NCI-H446 (cell line): ENCODE measurements around the gene METTL14.

Experiments
- DNase-seq, 2 experiments: peaks; one replicate each; lab custom pipeline; 2025; lab: John Stamatoyannopoulos, UW

METTL14 gene

GRCh38 chr4:118734491-118735205 is 49.5 kb downstream of the METTL14 start:
- no peak for DNase-seq

GRCh38 chr4:118736900-118737299 is 51.7 kb downstream of the METTL14 start:
- DNase-seq = no peak

- no peak for DNase-seq
Observed at GRCh38 chr4:118738090-118738489, 52.9 kb downstream of the METTL14 start.

- no peak for DNase-seq
Observed at GRCh38 chr4:118739022-118739713, 54.0 kb downstream of the METTL14 start.

- peak in 1 of 2 experiments; percentile 44 for DNase-seq
Observed at GRCh38 chr4:118740869-118741268, 55.7 kb downstream of the METTL14 start.

- DNase-seq = no peak
Observed at GRCh38 chr4:118741301-118741855, 56.2 kb downstream of the METTL14 start.

GRCh38 chr4:118742050-118742449 is 56.9 kb downstream of the METTL14 start:
- DNase-seq = no peak

- no peak for DNase-seq
Observed at GRCh38 chr4:118743867-118744266, 58.7 kb downstream of the METTL14 start.

GRCh38 chr4:118745357-118745756 is 60.2 kb downstream of the METTL14 start:
- DNase-seq = no peak

- no peak for DNase-seq
Observed at GRCh38 chr4:118746251-118746919, 61.2 kb downstream of the METTL14 start.

GRCh38 chr4:118749347-118749988 is 64.3 kb downstream of the METTL14 start:
- DNase-seq = no peak

- DNase-seq = no peak
Observed at GRCh38 chr4:118751629-118752323, 66.6 kb downstream of the METTL14 start.

- DNase-seq = no peak
Observed at GRCh38 chr4:118752551-118752950, 67.4 kb downstream of the METTL14 start.

GRCh38 chr4:118753096-118753495 is 67.9 kb downstream of the METTL14 start:
- no peak for DNase-seq

- no peak for DNase-seq
Observed at GRCh38 chr4:118753685-118754084, 68.5 kb downstream of the METTL14 start.

- DNase-seq = no peak
Observed at GRCh38 chr4:118754890-118755289, 69.7 kb downstream of the METTL14 start.

- DNase-seq = no peak
Observed at GRCh38 chr4:118755438-118756226, 70.4 kb downstream of the METTL14 start.

GRCh38 chr4:118756429-118756828 is 71.2 kb downstream of the METTL14 start:
- no peak for DNase-seq

GRCh38 chr4:118756958-118757357 is 71.8 kb downstream of the METTL14 start:
- no peak for DNase-seq

- DNase-seq = no peak
Observed at GRCh38 chr4:118757761-118758251, 72.6 kb downstream of the METTL14 start.

- DNase-seq = no peak
Observed at GRCh38 chr4:118758293-118758692, 73.1 kb downstream of the METTL14 start.
